HEK293 (cell line): ENCODE data around the gene MED17.

Experiments used
- CTCF ChIA-PET: fragments of 350-600 bp; formaldehyde crosslinking; extraction: SDS; loops from one replicate; lab custom pipeline; 2021; ENCODE audit warnings: antibody characterized with exemption; lab: Yijun Ruan, JAX
- POLR2A ChIA-PET: fragments of 300-600 bp; formaldehyde crosslinking; extraction: SDS; loops from one replicate; lab custom pipeline; 2020; ENCODE audit warnings: antibody characterized with exemption, inconsistent platforms; lab: Yijun Ruan, JAX
- H3K27ac ChIP-seq: fragments of 200-500 bp; sonication (Bioruptor generic); 2 replicates; pipeline ENCODE4 v1.5.1; 2014; ENCODE audit warnings: low read depth, low read length, control low read depth, inconsistent platforms; ENCODE audit errors: extremely low read depth
- H3K36me3 ChIP-seq, 2 experiments: fragments of 200-500 bp in 1 of 2; sonication (Bioruptor generic) in 1 of 2; 1 replicate in 1 of 2; 2 replicates in 1 of 2; pipeline ENCODE4 v1.5.1; 2014 to 2017; ENCODE audit warnings: inconsistent platforms in 2 of 2, low read length in 2 of 2; ENCODE audit not compliant: control insufficient read depth in 2 of 2, insufficient read depth in 1 of 2
- H3K4me1 ChIP-seq: fragments of 200-500 bp; sonication (Bioruptor generic); 2 replicates; pipeline ENCODE4 v1.5.1; 2014; ENCODE audit warnings: mild to moderate bottlenecking, low read length, inconsistent platforms; ENCODE audit not compliant: control insufficient read depth, insufficient read depth
- H3K4me3 ChIP-seq: 2 replicates; pipeline ENCODE4 v1.5.1; 2011; ENCODE audit warnings: low read depth, mild to moderate bottlenecking, control low read depth, low read length, moderate library complexity
- H3K9me3 ChIP-seq: fragments of 200-500 bp; sonication (Bioruptor generic); 2 replicates; pipeline ENCODE4 v1.5.1; 2014; ENCODE audit warnings: low read depth, low read length, inconsistent platforms; ENCODE audit not compliant: control insufficient read depth, insufficient read depth
- BCL11A ChIP-seq: fragments of 450-650 bp; formaldehyde crosslinking; IDR thresholded peaks from 2 replicates; pipeline ENCODE4 v1.5.1; 2016; ENCODE audit warnings: low read depth, missing biosample characterization, missing genetic modification characterization
- GLIS2 ChIP-seq: fragments of 450-650 bp; formaldehyde crosslinking; IDR thresholded peaks from 2 replicates; pipeline ENCODE4 v1.5.1; 2016; ENCODE audit warnings: missing biosample characterization, missing genetic modification characterization
- HOXC10 ChIP-seq: sonication (generic); formaldehyde crosslinking; IDR thresholded peaks from 2 replicates; pipeline ENCODE4 v1.8.1; 2023; ENCODE audit warnings: mild to moderate bottlenecking, missing genetic modification reagents
- KLF1 ChIP-seq: fragments of 450-650 bp; formaldehyde crosslinking; IDR thresholded peaks from 2 replicates; pipeline ENCODE4 v1.5.1; 2016; ENCODE audit warnings: missing biosample characterization, missing genetic modification characterization
- KLF7 ChIP-seq: fragments of 450-650 bp; formaldehyde crosslinking; IDR thresholded peaks from 2 replicates; pipeline ENCODE4 v1.5.1; 2016; ENCODE audit warnings: missing biosample characterization, missing genetic modification characterization, borderline replicate concordance
- KLF9 ChIP-seq: fragments of 450-650 bp; formaldehyde crosslinking; IDR thresholded peaks from 2 replicates; pipeline ENCODE4 v1.5.1; 2016; ENCODE audit warnings: missing biosample characterization, missing genetic modification characterization, low read depth
- TRIM28 ChIP-seq: IDR thresholded peaks from 2 replicates; pipeline ENCODE4 v1.6.1; 2011; ENCODE audit warnings: low read length, control low read depth, borderline replicate concordance
- ZBTB17 ChIP-seq: fragments of 450-650 bp; formaldehyde crosslinking; IDR thresholded peaks from 2 replicates; pipeline ENCODE4 v1.5.1; 2016; ENCODE audit warnings: missing biosample characterization, missing genetic modification characterization
- ZFHX2 ChIP-seq: fragments of 450-650 bp; formaldehyde crosslinking; conservative IDR thresholded peaks from 2 replicates; pipeline ENCODE4 v1.5.1; 2016; ENCODE audit warnings: missing biosample characterization, missing genetic modification characterization
- ZNF223 ChIP-seq: fragments of 450-650 bp; formaldehyde crosslinking; IDR thresholded peaks from 2 replicates; pipeline ENCODE4 v1.5.1; 2016; ENCODE audit warnings: missing biosample characterization, missing genetic modification characterization
- ZNF544 ChIP-seq: fragments of 450-650 bp; formaldehyde crosslinking; IDR thresholded peaks from 2 replicates; pipeline ENCODE4 v1.5.0; 2017; ENCODE audit warnings: missing biosample characterization, missing genetic modification characterization
- ZNF560 ChIP-seq: fragments of 450-650 bp; formaldehyde crosslinking; IDR thresholded peaks from 2 replicates; pipeline ENCODE4 v1.5.1; 2017; ENCODE audit warnings: missing biosample characterization, missing genetic modification characterization, borderline replicate concordance
- ZNF664 ChIP-seq: fragments of 450-650 bp; formaldehyde crosslinking; IDR thresholded peaks from 2 replicates; pipeline ENCODE4 v1.5.1; 2016; ENCODE audit warnings: missing biosample characterization, missing genetic modification characterization
- ZNF677 ChIP-seq: fragments of 450-650 bp; IDR thresholded peaks from 2 replicates; pipeline ENCODE4 v1.5.0; 2018; ENCODE audit warnings: missing biosample characterization, mild to moderate bottlenecking, missing genetic modification characterization, moderate library complexity
- ZNF76 ChIP-seq: fragments of 450-650 bp; formaldehyde crosslinking; IDR thresholded peaks from 2 replicates; pipeline ENCODE4; 2016; ENCODE audit warnings: low read depth, missing biosample characterization, missing genetic modification characterization, borderline replicate concordance
- ZNF791 ChIP-seq: fragments of 450-650 bp; formaldehyde crosslinking; IDR thresholded peaks from 2 replicates; pipeline ENCODE4 v1.5.1; 2016; ENCODE audit warnings: missing biosample characterization, missing genetic modification characterization
- ZNF792 ChIP-seq: fragments of 450-650 bp; formaldehyde crosslinking; IDR thresholded peaks from 2 replicates; pipeline ENCODE4 v1.5.1; 2016; ENCODE audit warnings: missing biosample characterization, missing genetic modification characterization
- TF ChIP-seq, protein P1 (sequence below): fragments of 450-650 bp; formaldehyde crosslinking; IDR thresholded peaks from 2 replicates; pipeline ENCODE4 v1.5.1; 2017; ENCODE audit warnings: missing biosample characterization, missing genetic modification characterization
- TF ChIP-seq, protein P2 (sequence below): fragments of 450-650 bp; formaldehyde crosslinking; IDR thresholded peaks from 2 replicates; pipeline ENCODE4 v1.5.1; 2017; ENCODE audit warnings: missing biosample characterization, missing genetic modification characterization
- TF ChIP-seq, protein P3 (sequence below): fragments of 450-650 bp; formaldehyde crosslinking; conservative IDR thresholded peaks from 2 replicates; pipeline ENCODE4 v1.5.1; 2016; ENCODE audit warnings: low read depth, missing biosample characterization, missing genetic modification characterization

Gene MED17

DNA sequence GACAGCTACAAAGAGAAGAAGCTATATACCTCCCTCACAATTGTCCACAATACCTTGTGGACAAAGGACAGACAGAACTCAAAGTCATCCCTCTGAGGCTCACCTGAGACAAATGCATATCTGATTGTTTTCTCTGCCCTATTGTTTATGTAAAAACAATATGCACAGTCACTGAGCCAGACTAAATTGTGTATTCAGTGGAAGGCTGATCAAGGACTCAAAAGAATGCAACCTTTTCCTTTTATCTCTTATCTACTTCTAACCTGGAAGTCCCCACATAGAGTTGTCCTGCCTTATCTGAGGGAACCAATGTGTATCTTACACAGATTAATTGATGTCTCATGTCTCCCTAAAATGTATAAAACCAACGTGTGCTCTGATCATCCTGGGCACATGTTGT lies 13.9 kb upstream of the MED17 start:
- Histone ChIP-seq H3K9me3 (no peaks in the 10 kb centered on the region), H3K4me1 (no peaks in the 10 kb centered on the region), H3K27ac (no peak overlapping the region), H3K36me3 (no peaks in the 10 kb centered on the region)
- CTCF ChIA-PET = interaction anchor here (0.6 kb wide), 1 partner anchor 29 kb away, joined by 6 read pairs; the partner anchor contains the start of genes C11orf54 and TAF1D
- TF ChIP-seq ZNF76 (tag by site-specific recombination) (no peak), ZNF791 (no peak), ZNF664 (tag by site-specific recombination) (no peak), KLF7 (tag by site-specific recombination) (no peak), ZNF792 (tag by site-specific recombination) (no peak), KLF1 (tag by site-specific recombination) (no peak), GLIS2 (tag by site-specific recombination) (no peak), TRIM28 (no peak), ZFHX2 (no peak), ZNF560 (tag by site-specific recombination) (no peak)
- TF ChIP-seq, protein P1, sequence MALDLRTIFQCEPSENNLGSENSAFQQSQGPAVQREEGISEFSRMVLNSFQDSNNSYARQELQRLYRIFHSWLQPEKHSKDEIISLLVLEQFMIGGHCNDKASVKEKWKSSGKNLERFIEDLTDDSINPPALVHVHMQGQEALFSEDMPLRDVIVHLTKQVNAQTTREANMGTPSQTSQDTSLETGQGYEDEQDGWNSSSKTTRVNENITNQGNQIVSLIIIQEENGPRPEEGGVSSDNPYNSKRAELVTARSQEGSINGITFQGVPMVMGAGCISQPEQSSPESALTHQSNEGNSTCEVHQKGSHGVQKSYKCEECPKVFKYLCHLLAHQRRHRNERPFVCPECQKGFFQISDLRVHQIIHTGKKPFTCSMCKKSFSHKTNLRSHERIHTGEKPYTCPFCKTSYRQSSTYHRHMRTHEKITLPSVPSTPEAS (tag by site-specific recombination) = no peak
- TF ChIP-seq, protein P2, sequence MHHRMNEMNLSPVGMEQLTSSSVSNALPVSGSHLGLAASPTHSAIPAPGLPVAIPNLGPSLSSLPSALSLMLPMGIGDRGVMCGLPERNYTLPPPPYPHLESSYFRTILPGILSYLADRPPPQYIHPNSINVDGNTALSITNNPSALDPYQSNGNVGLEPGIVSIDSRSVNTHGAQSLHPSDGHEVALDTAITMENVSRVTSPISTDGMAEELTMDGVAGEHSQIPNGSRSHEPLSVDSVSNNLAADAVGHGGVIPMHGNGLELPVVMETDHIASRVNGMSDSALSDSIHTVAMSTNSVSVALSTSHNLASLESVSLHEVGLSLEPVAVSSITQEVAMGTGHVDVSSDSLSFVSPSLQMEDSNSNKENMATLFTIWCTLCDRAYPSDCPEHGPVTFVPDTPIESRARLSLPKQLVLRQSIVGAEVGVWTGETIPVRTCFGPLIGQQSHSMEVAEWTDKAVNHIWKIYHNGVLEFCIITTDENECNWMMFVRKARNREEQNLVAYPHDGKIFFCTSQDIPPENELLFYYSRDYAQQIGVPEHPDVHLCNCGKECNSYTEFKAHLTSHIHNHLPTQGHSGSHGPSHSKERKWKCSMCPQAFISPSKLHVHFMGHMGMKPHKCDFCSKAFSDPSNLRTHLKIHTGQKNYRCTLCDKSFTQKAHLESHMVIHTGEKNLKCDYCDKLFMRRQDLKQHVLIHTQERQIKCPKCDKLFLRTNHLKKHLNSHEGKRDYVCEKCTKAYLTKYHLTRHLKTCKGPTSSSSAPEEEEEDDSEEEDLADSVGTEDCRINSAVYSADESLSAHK (tag by site-specific recombination) = no peak
- TF ChIP-seq, all 188 proteins: peak for 0
- POLR2A ChIA-PET = interaction anchor here (1.3 kb wide), 1 partner anchor 29 kb away, joined by 8 read pairs; the partner anchor contains the start of genes C11orf54 and TAF1D
- no peak overlapping the region for H3K4me3 ChIP-seq

DNA sequence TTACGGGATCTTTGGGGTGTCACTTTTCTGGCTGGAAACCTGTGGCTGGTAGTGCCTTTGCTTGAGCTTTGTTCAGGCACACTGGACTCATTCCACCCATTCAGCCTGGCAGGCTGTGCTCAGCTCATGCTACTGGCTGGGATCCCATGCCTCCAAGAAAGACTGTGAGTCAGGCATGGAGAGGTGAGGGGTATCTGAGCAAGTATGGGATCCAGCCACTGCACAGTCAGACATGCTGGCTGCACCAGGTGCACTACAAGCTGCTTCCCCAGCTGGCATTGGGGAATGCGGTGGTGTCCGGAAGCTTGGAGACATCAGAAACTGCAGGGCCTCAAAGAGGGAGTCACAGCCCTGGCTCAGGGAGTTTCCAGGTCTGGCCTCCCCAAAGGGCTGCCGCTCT lies 12.0 kb upstream of the MED17 start:
- TF ChIP-seq ZNF677 (tag by site-specific recombination) = no peak
- TF ChIP-seq, protein P3, sequence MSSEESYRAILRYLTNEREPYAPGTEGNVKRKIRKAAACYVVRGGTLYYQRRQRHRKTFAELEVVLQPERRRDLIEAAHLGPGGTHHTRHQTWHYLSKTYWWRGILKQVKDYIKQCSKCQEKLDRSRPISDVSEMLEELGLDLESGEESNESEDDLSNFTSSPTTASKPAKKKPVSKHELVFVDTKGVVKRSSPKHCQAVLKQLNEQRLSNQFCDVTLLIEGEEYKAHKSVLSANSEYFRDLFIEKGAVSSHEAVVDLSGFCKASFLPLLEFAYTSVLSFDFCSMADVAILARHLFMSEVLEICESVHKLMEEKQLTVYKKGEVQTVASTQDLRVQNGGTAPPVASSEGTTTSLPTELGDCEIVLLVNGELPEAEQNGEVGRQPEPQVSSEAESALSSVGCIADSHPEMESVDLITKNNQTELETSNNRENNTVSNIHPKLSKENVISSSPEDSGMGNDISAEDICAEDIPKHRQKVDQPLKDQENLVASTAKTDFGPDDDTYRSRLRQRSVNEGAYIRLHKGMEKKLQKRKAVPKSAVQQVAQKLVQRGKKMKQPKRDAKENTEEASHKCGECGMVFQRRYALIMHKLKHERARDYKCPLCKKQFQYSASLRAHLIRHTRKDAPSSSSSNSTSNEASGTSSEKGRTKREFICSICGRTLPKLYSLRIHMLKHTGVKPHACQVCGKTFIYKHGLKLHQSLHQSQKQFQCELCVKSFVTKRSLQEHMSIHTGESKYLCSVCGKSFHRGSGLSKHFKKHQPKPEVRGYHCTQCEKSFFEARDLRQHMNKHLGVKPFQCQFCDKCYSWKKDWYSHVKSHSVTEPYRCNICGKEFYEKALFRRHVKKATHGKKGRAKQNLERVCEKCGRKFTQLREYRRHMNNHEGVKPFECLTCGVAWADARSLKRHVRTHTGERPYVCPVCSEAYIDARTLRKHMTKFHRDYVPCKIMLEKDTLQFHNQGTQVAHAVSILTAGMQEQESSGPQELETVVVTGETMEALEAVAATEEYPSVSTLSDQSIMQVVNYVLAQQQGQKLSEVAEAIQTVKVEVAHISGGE (tag by site-specific recombination) = no peak
- TF ChIP-seq ZNF223 (tag by site-specific recombination) = no peak
- no peak for TF ChIP-seq BCL11A (tag by site-specific recombination)
- TF ChIP-seq KLF9 = no peak
- TF ChIP-seq ZBTB17 = no peak
- no peak for TF ChIP-seq HOXC10
- no peak for TF ChIP-seq ZNF544 (tag by site-specific recombination)
- no peak overlapping the region for H3K27ac ChIP-seq
- no peaks in the 10 kb centered on the region for H3K9me3 ChIP-seq
- H3K4me3 ChIP-seq = no peak overlapping the region
- CTCF ChIA-PET = interaction anchor here (0.7 kb wide), 1 partner anchor 47 kb away, joined by 3 read pairs; no protein-coding TSS in a partner anchor
- no peaks in the 10 kb centered on the region for H3K36me3 ChIP-seq
- no peaks in the 10 kb centered on the region for H3K4me1 ChIP-seq
- POLR2A ChIA-PET = interaction anchor here (1.3 to 1.7 kb wide), 2 partner anchors 12 to 31 kb away, joined by 6 read pairs; partner anchors contain the start of genes C11orf54, MED17 and TAF1D
